Fibroblast of villous mesenchyme (primary cell): ENCODE data around the gene DNMBP. TPM values are rescaled to one million over a fixed set of nuclear protein-coding genes. Genes with fewer than 3 reads are reported as not detected.

ENCODE experiments used
- DNase-seq: peaks from one replicate; pipeline ENCODE4 v3.0.0-alpha.2; 2010; ENCODE audit warnings: low read depth
- H3K4me3 ChIP-seq: 2 replicates; pipeline ENCODE4 v1.5.1; 2011; ENCODE audit warnings: low read depth, mild to moderate bottlenecking, low read length
- total RNA-seq: library from RNA; depleted of rRNA; stranded (reverse); fragments of >200 nt; gene quantifications from 2 replicates; pipeline ENCODE4 v1.2.3, GENCODE V29; 2012
- TF ChIP-seq, protein P1 (sequence below): IDR thresholded peaks from 2 replicates; pipeline ENCODE4 v1.5.1; 2012; ENCODE audit warnings: low read depth, mild to moderate bottlenecking, low read length; ENCODE audit not compliant: insufficient read depth

DNMBP gene, protein sequence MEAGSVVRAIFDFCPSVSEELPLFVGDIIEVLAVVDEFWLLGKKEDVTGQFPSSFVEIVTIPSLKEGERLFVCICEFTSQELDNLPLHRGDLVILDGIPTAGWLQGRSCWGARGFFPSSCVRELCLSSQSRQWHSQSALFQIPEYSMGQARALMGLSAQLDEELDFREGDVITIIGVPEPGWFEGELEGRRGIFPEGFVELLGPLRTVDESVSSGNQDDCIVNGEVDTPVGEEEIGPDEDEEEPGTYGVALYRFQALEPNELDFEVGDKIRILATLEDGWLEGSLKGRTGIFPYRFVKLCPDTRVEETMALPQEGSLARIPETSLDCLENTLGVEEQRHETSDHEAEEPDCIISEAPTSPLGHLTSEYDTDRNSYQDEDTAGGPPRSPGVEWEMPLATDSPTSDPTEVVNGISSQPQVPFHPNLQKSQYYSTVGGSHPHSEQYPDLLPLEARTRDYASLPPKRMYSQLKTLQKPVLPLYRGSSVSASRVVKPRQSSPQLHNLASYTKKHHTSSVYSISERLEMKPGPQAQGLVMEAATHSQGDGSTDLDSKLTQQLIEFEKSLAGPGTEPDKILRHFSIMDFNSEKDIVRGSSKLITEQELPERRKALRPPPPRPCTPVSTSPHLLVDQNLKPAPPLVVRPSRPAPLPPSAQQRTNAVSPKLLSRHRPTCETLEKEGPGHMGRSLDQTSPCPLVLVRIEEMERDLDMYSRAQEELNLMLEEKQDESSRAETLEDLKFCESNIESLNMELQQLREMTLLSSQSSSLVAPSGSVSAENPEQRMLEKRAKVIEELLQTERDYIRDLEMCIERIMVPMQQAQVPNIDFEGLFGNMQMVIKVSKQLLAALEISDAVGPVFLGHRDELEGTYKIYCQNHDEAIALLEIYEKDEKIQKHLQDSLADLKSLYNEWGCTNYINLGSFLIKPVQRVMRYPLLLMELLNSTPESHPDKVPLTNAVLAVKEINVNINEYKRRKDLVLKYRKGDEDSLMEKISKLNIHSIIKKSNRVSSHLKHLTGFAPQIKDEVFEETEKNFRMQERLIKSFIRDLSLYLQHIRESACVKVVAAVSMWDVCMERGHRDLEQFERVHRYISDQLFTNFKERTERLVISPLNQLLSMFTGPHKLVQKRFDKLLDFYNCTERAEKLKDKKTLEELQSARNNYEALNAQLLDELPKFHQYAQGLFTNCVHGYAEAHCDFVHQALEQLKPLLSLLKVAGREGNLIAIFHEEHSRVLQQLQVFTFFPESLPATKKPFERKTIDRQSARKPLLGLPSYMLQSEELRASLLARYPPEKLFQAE (N-terminal part only)
- total RNA-seq = 27.6 and 31.2 TPM in 2 replicates

DNA sequence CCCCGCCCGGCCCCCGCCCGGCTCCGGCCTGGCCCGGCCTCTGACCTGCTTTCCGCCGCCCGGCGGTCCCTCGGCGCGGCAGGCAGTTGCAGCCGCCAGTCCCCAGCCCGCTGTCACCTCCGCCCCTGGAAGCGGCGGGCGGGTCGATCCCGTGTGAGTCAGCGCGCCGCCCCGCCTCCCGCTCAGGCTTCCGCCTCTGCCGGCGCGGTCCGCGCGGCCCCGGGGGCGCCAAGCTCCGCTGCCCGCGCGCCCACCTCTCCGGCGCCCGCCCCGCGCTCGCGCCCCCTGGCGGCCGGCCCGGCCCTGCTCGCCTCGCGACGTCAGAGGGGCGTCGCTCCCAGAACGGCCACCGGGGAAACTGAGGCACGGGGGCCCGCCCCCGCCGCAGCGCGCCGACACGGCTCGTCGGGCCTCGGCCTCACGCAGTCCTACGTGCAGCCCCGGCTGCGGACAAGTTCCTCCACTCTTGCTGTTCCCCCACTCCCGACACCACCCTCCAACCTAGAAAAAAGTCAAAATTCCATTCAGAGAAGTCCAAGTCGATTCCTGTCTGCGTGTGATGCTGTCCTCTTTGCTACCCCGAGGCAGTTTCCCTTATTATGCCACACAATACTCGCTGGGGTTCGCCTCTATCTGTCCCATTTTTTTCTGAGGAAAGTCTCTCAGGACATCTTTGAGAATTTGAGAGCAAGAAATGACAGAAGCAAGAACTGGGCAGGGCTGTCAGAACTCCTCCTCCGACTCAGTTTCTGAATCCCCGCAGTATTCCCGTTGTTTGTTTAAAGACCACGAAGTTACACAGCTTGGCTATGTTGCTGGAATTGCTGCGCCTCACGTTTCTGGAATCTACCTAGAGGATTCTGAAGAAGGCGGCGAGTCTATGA is at the start of gene DNMBP:
Gene DNMBP, minus strand, starts transcription at position 155 of the 884 bp plus-strand sequence. CDS start 37,823 bp downstream, outside the sequence.
- TF ChIP-seq, protein P1, sequence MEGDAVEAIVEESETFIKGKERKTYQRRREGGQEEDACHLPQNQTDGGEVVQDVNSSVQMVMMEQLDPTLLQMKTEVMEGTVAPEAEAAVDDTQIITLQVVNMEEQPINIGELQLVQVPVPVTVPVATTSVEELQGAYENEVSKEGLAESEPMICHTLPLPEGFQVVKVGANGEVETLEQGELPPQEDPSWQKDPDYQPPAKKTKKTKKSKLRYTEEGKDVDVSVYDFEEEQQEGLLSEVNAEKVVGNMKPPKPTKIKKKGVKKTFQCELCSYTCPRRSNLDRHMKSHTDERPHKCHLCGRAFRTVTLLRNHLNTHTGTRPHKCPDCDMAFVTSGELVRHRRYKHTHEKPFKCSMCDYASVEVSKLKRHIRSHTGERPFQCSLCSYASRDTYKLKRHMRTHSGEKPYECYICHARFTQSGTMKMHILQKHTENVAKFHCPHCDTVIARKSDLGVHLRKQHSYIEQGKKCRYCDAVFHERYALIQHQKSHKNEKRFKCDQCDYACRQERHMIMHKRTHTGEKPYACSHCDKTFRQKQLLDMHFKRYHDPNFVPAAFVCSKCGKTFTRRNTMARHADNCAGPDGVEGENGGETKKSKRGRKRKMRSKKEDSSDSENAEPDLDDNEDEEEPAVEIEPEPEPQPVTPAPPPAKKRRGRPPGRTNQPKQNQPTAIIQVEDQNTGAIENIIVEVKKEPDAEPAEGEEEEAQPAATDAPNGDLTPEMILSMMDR = peak; percentile 41
- peak within 1 kb of the TSS; percentile 93 for H3K4me3 ChIP-seq
- DNase-seq = peak; percentile 85

DNA sequence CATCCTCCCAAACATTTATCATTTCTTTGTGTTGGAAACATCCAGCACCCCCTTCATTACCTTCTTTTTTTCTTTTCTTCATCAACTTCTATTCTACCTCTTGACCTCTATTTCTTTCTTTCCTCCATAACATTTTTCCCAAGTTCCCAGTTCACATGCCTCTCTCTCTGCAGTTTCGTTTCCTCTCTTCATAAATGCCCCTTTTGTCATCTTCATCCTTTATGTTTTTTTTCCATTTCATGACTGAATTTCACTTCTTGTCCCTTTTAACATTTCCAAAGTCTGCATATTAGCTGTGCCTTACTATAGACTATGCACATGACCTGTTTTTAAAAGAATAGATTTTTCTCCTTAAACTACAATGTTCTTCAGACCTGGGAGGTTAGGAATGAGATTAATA is 48.2 kb upstream of the DNMBP start:
- DNase-seq = no peak
- no peak overlapping the region for H3K4me3 ChIP-seq
- TF ChIP-seq, protein P1 = no peak

DNA sequence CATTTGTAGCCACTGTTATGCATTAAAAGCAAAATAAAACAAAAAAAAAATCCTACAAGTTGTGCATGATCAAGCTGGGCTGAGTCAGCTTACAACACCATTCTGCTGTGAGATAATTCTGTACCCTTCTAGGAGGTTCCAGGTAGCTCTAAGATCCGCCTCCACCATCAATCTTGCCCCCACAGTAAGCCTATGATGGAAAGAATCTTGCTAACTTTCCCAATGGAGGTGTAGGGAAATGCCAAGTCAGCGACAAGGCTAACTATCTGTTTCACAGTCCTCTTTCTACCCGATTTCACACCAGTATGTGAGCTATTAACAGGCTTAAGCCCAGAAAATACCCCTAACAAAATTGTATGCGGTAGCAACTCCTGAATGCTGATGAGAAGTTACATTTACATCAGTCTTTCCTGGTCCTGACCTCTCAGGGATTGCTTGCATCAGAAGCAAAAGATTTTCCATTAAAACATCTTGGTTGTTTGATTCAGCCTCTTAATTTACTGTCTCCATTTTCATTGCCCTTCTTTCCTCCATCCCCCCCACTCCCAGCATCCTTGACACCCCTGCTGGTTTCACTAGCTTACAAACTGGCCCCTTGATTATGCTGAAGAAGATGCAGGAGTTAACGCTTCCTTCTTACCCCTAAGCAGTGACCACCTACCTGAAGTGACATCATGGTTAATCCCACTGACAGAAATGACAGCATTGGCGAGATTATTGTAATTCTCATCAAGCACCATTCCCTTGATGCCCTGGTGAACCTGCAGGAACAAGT is 44.1 kb upstream of the DNMBP start:
- no peak overlapping the region for H3K4me3 ChIP-seq
- TF ChIP-seq, protein P1 = no peak
- no peak for DNase-seq

DNA sequence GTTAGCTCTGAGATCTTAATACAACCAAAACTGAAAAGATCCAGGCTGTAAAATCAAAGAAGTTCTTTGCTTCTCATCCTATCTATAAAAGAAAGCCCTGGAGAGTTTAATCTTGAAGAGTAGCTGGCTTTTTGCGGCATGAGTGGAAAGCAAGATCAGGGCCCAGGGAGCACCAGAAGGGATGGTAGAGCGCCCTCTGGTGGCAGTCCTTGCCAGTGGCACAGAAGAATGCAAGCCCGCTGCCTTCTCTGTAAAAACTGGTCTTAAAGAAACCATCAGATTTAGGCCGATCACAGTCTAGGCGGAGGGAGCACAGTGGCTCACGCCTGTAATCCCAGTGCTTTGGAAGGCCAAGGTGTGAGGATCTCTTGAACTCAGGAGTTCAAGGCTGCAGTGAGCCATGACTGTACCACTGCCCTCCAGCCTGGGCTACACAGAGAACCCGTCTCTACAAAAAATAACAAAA is 36.3 kb upstream of the DNMBP start:
- no peak overlapping the region for H3K4me3 ChIP-seq
- TF ChIP-seq, protein P1 = peak; percentile 94
- DNase-seq = peak; percentile 89

DNA sequence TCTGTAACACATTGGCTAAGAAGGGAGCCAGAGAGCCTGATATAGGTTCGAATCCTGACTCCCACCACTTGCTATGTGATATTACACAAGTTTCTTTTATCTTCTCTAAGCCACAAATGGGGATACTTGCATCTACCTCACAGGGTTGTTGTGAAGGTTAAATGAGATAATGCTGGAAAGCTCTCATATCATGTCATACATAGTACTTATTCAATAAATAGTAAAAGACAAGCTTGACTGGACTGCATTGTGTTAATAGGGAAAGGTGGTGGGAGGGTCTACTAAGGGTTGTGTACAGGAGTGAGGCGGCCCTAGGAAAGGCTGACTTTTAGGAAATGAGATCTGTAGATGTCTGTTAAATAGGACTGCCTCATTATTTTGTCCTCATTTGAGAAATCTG is 35.8 kb upstream of the DNMBP start:
- TF ChIP-seq, protein P1 = no peak
- DNase-seq = no peak
- no peak overlapping the region for H3K4me3 ChIP-seq
